Omental fat pad (tissue), 4 donors: ENCODE data around the gene TMEM221. TPM values are rescaled to one million over a fixed set of nuclear protein-coding genes. Genes with fewer than 3 reads are reported as not detected.
A peak's percentile ranks its signal among the peaks of the same experiment; 100 is the strongest.
"Not testable (repeated sequence)": the region's sequence is repeated elsewhere in the genome, so short reads cannot be mapped to it uniquely, and the experiment has no call there.

Experiments used
- ATAC-seq: fragments of 150-250 bp; one replicate; pipeline ENCODE4 v1.9.1; 2016; ENCODE audit warnings: mild to moderate bottlenecking, moderate library complexity; ENCODE audit not compliant: low FRiP score
- DNase-seq: peaks from one replicate; pipeline ENCODE4 v3.0.0-alpha.2; 2019; ENCODE audit warnings: low spot score
- total RNA-seq, 4 donors: library from RNA; depleted of rRNA; stranded (reverse); fragments of >200 nt; gene quantifications; one replicate each; pipeline ENCODE4 v1.1.0, GENCODE V29; 2016
- TF ChIP-seq, protein P1 (sequence below), 3 donors: fragments of 450-650 bp; IDR thresholded peaks; one replicate each; pipeline ENCODE4 v1.5.1; 2016 to 2017; ENCODE audit warnings: antibody characterized with exemption in 3 of 3, mild to moderate bottlenecking in 3 of 3, moderate library complexity in 2 of 3

The TMEM221 gene
- total RNA-seq, 4 donors from 2014 or later = 0.38 to 1.9 (median 0.46) TPM; not detected in 1

DNA sequence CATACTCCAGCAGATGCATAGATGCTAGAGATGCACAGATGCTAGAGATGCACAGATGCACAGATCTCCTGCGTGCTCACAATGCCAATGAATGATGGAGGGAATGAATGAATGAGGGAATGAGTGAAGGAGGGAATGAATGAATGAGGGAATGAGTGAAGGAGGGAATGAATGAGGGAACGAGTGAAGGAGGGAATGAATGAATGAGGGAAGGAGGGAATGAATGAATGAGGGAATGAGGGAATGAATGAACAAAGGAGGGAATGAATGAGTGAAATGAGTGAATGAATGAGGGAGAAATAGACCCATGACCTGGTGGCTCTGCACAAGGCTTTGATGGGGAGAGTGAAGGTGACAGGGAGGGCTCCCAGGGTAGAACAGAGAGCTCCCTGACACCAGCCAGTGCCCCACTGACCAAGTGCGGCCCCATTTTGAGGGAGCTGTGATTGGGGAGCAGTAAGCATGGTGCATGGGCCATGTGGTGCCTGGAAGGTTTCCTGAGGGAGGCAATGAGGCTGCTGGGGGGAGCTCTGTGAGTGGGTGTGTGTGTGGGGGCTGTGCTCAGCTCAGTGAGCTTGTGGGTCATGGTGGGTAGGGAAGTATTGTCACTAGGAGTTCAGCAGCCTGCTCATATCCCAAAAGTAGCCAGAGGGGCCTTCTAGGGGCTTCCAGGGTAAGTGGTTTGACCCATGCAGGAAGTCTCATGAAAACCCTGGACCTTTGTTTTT, 34.6 kb upstream of the TMEM221 start:
- ATAC-seq = no peak
- DNase-seq = no peak
- TF ChIP-seq, protein P1, sequence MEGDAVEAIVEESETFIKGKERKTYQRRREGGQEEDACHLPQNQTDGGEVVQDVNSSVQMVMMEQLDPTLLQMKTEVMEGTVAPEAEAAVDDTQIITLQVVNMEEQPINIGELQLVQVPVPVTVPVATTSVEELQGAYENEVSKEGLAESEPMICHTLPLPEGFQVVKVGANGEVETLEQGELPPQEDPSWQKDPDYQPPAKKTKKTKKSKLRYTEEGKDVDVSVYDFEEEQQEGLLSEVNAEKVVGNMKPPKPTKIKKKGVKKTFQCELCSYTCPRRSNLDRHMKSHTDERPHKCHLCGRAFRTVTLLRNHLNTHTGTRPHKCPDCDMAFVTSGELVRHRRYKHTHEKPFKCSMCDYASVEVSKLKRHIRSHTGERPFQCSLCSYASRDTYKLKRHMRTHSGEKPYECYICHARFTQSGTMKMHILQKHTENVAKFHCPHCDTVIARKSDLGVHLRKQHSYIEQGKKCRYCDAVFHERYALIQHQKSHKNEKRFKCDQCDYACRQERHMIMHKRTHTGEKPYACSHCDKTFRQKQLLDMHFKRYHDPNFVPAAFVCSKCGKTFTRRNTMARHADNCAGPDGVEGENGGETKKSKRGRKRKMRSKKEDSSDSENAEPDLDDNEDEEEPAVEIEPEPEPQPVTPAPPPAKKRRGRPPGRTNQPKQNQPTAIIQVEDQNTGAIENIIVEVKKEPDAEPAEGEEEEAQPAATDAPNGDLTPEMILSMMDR (IDR thresholded peaks at IDR 0.05) = no peak

DNA sequence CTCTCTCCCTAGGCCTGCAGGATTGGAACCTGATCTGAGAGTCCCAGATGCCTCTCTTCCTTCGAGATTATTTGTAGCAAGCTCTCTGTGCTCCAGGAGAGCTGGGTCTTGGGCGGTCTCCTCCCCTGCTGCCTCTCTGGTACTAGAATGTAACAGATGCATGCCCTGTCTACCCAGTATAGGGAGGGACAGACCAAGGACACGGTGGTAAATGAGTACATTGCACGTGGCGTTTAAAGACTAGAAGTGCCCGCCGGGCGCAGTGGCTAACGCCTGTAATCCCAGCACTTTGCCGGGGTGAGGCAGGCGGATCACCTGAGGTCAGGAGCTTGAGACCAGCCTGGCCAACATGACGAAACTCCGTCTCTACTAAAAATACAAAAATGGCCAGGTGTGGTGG, 33.5 kb upstream of the TMEM221 start:
- peak; percentile 27 for ATAC-seq
- no peak for DNase-seq
- TF ChIP-seq, protein P1 (IDR thresholded peaks at IDR 0.05) = no peak

DNA sequence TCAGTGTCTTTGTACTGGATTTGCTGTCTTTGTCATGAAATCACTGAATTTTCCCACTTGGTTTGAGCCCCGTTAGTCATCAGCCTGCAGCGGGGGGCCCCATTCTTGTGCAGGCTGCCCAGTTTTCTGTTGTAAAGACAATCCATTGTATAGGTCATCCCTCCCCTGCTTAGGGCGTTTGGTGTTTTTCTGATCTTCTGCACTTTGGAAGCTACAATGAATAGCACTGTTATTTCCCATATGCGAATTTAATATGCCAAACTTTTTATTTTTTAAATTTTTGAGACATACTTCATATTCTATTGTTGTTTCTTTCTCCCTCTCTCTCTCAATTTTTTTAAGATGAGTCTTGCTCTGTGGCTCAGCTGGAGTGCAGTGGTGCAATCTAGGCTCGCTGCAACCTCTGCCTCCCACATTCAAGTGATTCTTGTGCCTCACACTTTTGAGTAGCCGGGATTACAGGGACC, 30.9 kb upstream of the TMEM221 start:
- TF ChIP-seq, protein P1 (IDR thresholded peaks at IDR 0.05) = no peak
- ATAC-seq (no peak), DNase-seq (no peak)

DNA sequence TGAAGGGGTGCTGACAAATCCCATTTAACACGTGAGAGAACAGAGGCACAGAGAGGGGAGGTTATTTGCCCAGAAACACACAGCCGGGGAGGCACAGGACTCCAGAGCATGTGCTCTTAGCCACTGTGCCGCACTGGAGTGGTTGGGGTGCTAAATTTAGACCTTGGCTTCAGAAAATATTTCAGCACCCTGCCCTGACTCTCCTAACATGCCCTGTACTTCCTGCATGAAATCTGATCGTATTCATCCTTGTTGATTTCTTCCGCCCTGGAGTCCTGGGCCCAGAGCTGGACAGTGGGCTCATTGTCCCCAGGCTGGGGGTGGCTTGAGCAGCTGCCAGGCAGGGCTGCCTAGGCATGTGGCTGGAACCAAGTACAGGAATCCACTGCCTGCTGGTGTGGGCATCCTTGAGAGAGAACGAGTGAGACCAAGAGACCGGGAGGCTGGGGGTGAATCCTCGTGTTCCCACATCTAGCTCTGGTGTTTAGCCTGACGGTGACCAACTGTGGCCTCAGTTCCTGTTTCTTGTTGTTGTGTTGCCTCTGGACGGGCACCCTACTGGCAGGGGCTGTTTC, 27.2 kb upstream of the TMEM221 start:
- ATAC-seq (no peak), DNase-seq (no peak)
- TF ChIP-seq, protein P1 (IDR thresholded peaks at IDR 0.05) = no peak

DNA sequence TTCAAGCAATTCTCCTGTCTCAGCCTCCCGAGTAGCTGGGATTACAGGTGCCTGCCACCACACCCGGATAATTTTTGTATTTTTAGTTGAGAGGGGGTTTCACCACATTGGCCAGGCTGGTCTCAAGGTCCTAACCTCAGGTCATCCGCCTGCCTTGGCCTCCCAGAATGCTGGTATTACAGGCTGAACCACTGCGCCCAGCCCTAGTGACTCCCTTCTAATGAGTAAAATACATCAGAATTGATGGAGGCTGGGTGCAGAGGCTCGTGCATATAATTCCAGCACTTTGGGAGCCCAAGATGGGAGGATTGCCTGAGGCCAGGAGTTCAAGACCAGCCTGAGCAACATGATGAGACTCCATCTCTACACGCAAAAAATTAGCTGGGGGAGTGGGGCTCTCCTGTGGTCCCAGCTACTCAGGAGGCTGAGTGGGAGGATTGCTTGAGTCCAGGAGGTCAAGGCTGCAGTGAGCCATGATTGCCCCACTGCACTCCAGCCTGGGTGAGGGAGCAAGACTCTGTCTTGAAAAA, 26.6 kb upstream of the TMEM221 start:
- DNase-seq, ATAC-seq: not testable (repeated sequence)

DNA sequence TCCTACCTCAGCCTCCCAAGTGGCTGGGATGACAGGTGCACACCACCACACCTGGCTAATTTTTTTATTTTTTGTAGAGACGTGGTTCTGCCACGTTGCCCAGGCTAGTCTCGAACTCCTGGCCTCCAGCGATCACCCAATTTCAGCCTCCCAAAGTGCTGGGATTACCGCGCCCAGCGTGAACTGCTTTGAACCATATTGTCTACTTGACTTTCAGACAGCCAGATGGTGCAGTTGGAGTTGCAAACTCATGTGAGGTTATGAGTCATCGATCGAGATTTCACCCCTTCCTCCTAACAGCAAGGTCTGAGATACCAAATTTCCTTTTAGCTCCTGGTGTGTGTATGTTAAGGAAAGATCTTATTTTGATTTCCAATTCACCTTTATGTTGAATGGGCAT, 24.6 kb upstream of the TMEM221 start:
- TF ChIP-seq, protein P1 (IDR thresholded peaks at IDR 0.05) = no peak
- ATAC-seq (no peak), DNase-seq (no peak)

DNA sequence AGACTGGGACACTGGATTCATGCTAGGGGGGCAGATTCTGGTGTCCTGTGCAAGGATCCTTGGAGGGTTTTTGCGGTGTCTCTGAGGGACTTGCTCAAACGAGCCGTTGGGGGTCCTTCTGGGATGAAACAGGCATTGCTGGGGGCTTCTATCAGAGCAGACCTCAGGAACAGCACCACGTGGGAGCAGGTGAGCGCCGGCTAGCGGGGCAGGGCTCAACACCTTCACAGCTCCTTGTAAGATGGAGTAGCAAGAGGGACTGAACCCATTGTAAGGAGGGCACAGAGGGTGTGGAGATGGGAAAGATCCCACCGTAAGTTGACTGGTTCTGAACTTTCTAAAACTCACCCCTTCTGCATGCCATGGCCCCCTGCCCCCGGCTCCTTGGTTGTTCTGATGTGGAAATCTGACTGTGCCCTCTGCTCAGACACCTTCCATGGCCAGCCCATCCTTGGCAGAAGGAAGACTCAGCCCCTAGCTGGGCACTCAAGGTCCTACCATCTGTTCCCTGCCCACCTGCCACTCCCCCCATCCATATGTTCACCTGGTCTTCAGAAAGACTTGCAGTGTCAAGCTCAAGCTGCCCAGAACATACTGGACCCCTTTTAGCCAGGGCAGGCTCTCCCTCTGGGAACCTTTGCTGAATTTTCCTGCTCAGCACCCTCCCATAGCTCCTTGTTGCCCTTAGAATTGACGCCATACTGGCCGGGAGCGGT, 23.1 kb upstream of the TMEM221 start:
- DNase-seq (no peak), ATAC-seq (no peak)
- TF ChIP-seq, protein P1 (IDR thresholded peaks at IDR 0.05) = no peak
